Chondrocyte (in vitro differentiated cells): Measurements from ENCODE around the gene CST9. TPM values are rescaled to one million over a fixed set of nuclear protein-coding genes. Genes with fewer than 3 reads are reported as not detected.

Experiments
- DNase-seq: peaks from one replicate; pipeline ENCODE4 v3.0.0; 2021; ENCODE audit warnings: mixed read lengths, low spot score
- H3K27ac Mint-ChIP-seq: one replicate; pipeline ENCODE4 v1.8.0; 2021; ENCODE audit warnings: mild to moderate bottlenecking, moderate library complexity, mixed read lengths; ENCODE audit not compliant: unreplicated experiment
- H3K27me3 Mint-ChIP-seq: 2 replicates; pipeline ENCODE4 v1.8.0; 2021; ENCODE audit warnings: low read depth, mixed read lengths
- H3K36me3 Mint-ChIP-seq: 2 replicates; pipeline ENCODE4 v1.8.0; 2021; ENCODE audit warnings: low read depth, mixed read lengths
- H3K4me1 Mint-ChIP-seq: 2 replicates; pipeline ENCODE4 v1.8.0; 2021; ENCODE audit warnings: low read depth, mild to moderate bottlenecking, mixed read lengths
- H3K4me3 Mint-ChIP-seq: one replicate; pipeline ENCODE4 v1.8.0; 2021; ENCODE audit warnings: mild to moderate bottlenecking, moderate library complexity, mixed read lengths; ENCODE audit not compliant: unreplicated experiment
- H3K9me3 Mint-ChIP-seq: 2 replicates; pipeline ENCODE4 v1.8.0; 2021; ENCODE audit warnings: low read depth, mixed read lengths
- CTCF ChIP-seq: fragments of 200-600 bp; sonication (generic); IDR thresholded peaks from 2 replicates; pipeline ENCODE4 v1.5.0; 2021; ENCODE audit warnings: antibody characterized with exemption, mild to moderate bottlenecking, moderate library complexity
- total RNA-seq: library from RNA; stranded (reverse); gene quantifications from 3 replicates; pipeline ENCODE4 v1.2.1, GENCODE V29; 2021

Gene CST9
- total RNA-seq, 1 donor from 2014 or later = not detected

DNA sequence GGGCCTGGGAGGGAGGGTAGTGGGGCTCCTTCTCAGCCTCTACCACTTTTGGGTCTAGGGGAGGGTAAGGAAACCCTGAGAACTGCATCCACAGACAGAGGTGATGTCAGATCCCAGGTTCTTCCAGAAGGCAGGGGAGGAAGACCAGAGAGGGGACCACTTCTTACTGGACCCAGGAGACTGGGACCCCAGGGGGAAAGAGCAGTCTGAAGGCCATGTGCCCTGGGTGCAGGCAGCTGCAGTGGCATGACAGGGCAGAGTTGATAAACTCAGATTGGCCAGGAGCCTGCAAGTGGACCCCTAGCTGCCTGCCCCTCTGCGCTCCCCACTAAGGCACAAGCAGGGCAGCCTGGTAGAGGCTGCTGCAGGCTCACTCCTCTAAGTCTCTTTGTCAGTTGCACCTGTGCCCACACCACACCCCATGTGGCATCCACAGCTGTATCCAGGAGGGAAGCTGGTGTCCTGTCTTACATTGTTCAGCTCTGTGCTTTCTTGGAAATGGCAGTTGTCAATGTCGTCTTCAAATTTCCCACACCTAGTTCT lies 40.1 kb downstream of the CST9 start:
- peaks cover 16% of the 10 kb centered on the region for H3K9me3 Mint-ChIP-seq
- DNase-seq = no peak
- TF ChIP-seq CTCF = no peak
- no peaks in the 10 kb centered on the region for H3K4me1 Mint-ChIP-seq
- no peak overlapping the region for H3K4me3 Mint-ChIP-seq
- peaks cover 12% of the 10 kb centered on the region for H3K27me3 Mint-ChIP-seq
- H3K27ac Mint-ChIP-seq = no peak overlapping the region
- no peaks in the 10 kb centered on the region for H3K36me3 Mint-ChIP-seq

GRCh38 chr20:23564927-23565326 lies 40.8 kb downstream of the CST9 start:
- H3K27ac Mint-ChIP-seq = no peak overlapping the region
- TF ChIP-seq CTCF = no peak
- peaks cover 18% of the 10 kb centered on the region for H3K9me3 Mint-ChIP-seq
- DNase-seq = no peak
- no peaks in the 10 kb centered on the region for H3K4me1 Mint-ChIP-seq
- peaks cover 12% of the 10 kb centered on the region for H3K27me3 Mint-ChIP-seq
- H3K36me3 Mint-ChIP-seq = no peaks in the 10 kb centered on the region
- no peak overlapping the region for H3K4me3 Mint-ChIP-seq

DNA sequence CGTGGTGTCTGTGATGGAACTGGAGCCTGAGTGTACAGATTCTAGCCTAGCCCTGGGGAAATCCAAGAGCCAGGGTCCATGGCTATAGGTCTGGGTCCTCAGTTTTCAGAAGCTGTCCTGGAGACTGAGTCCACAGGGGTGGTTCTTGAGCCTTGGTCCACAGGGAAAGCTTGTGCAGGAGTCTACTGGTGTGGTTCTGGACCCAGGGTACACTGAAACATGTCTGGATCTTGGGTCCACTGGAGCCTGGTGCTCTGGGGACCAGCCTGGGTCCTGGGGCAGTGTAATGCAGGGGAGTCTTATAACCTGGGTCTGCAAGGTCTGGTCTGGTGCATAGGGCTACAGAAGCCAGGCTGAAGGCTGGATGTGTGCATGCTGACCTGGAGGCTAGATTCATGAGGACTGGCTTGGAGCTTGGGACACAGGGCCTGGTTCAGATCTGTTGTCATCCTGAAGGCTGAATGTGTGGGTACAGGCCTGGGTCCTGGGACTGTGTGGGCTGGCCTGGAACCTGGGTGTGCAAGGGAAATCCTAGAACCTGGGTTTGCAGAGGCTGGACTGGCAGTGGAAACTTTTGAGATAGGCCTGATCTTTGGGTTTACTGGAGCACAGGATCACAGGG lies 42.9 kb downstream of the CST9 start:
- H3K4me1 Mint-ChIP-seq = no peaks in the 10 kb centered on the region
- peaks cover under 1% of the 10 kb centered on the region for H3K36me3 Mint-ChIP-seq
- peaks cover 11% of the 10 kb centered on the region for H3K27me3 Mint-ChIP-seq
- TF ChIP-seq CTCF = no peak
- peaks cover 26% of the 10 kb centered on the region for H3K9me3 Mint-ChIP-seq
- no peak overlapping the region for H3K27ac Mint-ChIP-seq
- no peak for DNase-seq
- no peak overlapping the region for H3K4me3 Mint-ChIP-seq

GRCh38 chr20:23554401-23554800 lies 51.3 kb downstream of the CST9 start:
- Mint-ChIP-seq H3K4me3 (no peak overlapping the region), H3K9me3 (peaks cover 31% of the 10 kb centered on the region), H3K36me3 (peaks cover 4% of the 10 kb centered on the region), H3K27me3 (peaks cover 16% of the 10 kb centered on the region), H3K27ac (no peak overlapping the region), H3K4me1 (no peaks in the 10 kb centered on the region)
- no peak for DNase-seq
- no peak for TF ChIP-seq CTCF

Other genes starting within 250 kb of the CST9 start
- gene GZF1, start 243.7 kb downstream of the CST9 start, total RNA-seq = 10.7 to 14.6 TPM (median 11.4 TPM) in 3 replicates
- gene NAPB, start 184.4 kb downstream of the CST9 start, total RNA-seq = 7.5 to 10.6 TPM (median 8.1 TPM) in 3 replicates
- not detected in 3 replicates for gene CSTL1, start 166.2 kb downstream of the CST9 start, total RNA-seq
- not detected in 3 replicates for gene CST11, start 153.0 kb downstream of the CST9 start, total RNA-seq
- not detected in 3 replicates for gene CST8, start 114.8 kb downstream of the CST9 start, total RNA-seq
- not detected in 3 replicates for gene CST9L, start 37.4 kb downstream of the CST9 start, total RNA-seq
- 452 to 487 TPM (median 481 TPM) in 3 replicates for gene CST3, start 32.0 kb upstream of the CST9 start, total RNA-seq
- gene CST4, start 83.1 kb upstream of the CST9 start, total RNA-seq = not detected in 3 replicates
- not detected in 3 replicates for gene CST1, start 145.0 kb upstream of the CST9 start, total RNA-seq
- gene CST2, start 220.8 kb upstream of the CST9 start, total RNA-seq = not detected in 3 replicates